GM18517 (cell line): ENCODE results near the gene MALT1.
"Not testable (repeated sequence)": the region's sequence is repeated elsewhere in the genome, so short reads cannot be mapped to it uniquely, and the experiment has no call there.

Experiments used
- ATAC-seq: cut with Tn5 transposase; IDR thresholded peaks from one replicate; pipeline ENCODE4 v1.9.1; 2021; ENCODE audit warnings: mild to moderate bottlenecking, moderate library complexity; ENCODE audit not compliant: unreplicated experiment

The MALT1 gene

DNA sequence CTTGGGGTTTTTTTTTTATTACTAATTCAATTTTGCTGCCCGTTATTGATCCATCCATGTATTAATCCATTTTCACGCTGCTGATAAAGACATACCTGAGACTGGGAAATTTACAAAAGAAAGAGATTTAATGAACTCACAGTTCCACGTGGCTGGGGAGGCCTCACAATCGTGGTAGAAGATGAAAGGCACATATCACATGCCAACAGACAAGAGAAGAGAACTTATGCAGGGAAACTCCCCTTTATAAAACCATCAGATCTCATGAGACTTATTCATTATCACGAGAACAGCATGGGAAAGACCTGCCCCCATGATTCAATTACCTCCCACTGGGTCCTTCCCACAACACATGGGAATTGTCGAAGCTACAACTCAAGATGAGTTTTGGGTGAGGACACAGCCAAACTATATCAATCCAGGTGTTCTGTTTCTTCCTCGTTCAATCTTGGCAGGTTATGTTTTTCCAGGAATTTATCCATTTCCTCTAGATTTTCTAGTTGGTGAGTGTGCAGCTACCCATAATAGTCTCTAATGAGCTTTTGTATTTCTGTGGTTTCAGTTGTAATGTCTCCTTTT lies 18.0 kb upstream of the MALT1 start:
- not testable (repeated sequence) for ATAC-seq

DNA sequence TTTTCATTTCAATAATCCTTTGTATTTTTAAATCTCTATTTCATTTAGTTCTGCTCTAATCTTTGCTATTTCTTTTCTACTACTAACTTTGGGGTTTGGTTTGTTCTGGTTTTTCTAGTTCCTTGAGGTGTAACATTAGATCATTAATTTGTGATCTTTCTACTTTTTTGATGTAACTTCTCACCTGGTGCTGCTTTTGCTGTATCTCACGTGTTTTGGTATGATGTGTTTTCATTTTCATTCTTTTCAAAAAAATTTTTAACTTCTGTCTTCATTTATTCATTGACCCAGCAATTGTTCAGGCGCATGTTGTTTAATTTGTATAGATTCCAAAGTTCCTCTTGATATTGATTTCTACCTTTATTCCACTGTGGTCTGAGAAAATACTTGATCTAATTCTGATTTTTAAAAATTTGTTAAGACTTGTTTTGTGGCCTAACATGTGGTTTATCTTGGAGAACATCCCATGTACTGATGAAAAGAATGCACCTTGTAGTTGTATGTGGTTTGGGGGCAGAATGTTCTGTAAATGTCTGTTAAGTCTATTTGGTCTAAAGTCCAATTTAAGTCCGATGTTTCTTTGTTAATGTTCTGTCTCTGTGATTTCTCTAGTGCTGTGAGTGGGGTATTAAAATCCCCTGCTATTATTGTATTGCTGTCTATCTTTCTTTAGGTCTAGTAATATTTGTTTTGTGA lies 17.3 kb upstream of the MALT1 start:
- no peak for ATAC-seq

DNA sequence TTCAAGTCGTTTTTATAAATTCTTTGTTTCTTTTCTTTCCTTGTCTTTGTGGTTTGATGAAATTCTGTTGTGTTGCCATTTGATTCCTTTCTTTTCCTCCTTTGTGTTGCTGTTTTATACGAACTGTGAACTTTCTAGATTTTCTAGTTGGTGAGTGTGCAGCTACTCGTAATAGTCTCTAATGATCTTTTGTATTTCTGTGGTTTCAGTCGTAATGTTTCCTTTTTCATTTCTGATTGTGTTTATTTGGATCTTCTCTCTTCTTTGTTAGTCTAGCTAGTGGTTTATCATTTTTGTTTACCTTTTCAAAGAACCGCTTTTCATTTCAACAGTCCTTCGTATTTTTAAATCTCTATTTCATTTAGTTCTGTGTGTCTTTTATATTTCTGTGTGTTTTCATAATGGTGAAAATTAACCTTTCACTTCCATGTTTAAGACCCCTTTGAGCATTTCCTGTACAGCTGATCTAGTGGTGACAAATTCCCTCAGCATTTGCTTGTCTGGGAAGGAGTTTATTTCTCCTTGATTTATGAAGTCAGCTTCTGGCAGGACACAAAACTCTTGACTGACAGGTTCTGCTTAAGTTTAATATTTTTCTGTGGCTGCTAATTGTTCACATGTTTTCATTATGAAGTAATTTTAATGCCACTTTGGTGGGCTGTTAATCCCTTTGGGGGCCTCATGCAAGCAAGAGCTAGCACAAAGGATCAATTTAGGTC lies 16.2 kb upstream of the MALT1 start:
- ATAC-seq = no peak

- no peak for ATAC-seq
Measured at GRCh38 chr18:58657081-58657480, 14.2 kb upstream of the MALT1 start.

DNA sequence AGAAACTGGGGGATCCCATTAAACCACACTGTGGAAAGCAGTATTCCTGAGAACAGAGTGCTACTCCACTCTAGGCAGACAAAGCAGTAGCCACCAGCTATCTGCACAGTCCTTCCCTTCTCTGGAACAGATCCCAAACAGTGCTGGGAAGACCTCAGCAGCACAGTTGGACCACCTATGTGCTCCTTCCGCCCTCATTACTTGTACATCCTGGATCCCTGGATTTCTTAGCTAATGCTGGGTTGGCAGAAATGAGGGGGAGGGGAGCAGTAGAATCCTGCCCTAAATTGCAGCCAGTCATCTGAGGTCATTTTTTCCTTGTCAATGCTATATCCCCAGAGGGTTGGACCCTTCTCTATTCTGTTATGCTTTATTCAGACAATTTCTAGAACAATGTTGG lies 13.8 kb upstream of the MALT1 start:
- ATAC-seq = no peak

GRCh38 chr18:58659691-58660090 lies 11.6 kb upstream of the MALT1 start:
- ATAC-seq = no peak

GRCh38 chr18:58660915-58661314 lies 10.3 kb upstream of the MALT1 start:
- no peak for ATAC-seq

DNA sequence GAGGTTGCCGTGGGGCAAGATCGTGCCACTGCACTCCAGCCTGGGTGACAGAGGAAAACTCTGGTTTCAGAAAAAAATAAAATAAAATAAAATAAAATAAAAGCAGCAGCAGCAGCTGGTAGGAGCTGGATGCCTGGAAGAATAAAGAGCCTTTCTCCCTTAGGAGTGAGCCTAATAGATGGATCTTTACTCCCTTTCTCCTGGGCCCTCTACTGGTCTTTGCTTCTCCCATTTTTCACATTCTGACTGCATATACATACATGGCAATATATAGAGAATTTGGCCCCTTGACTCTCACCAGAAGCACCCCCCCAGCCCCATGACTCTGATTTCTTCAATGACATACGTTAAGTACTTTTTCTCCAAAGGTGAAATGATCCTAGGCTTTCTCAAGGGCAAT lies 9.8 kb upstream of the MALT1 start:
- no peak for ATAC-seq

DNA sequence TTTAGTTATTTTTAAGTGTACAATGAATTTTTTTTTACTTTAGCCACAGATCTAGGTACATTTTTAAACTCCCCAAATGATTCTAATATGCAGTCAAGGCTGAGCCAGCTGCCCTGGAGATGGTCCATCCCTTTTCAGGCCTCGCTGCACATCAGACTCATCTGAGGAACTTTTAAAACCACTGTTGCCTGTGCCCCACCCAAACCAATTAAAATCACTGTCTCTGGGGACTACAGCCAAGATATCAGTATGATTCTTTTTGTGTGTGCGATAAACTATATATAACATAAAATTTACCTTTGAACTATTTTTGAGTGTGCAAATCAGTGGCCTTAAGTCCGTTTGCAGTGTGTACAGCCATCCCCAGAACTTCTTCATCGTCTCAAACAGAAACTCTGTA lies 9.1 kb upstream of the MALT1 start:
- ATAC-seq = no peak

- no peak for ATAC-seq
Measured at GRCh38 chr18:58666176-58666575, 5.1 kb upstream of the MALT1 start.

- ATAC-seq = no peak
Measured at GRCh38 chr18:58668211-58668610, 3.1 kb upstream of the MALT1 start.

- no peak for ATAC-seq
Measured at GRCh38 chr18:58668897-58669296, 2.4 kb upstream of the MALT1 start.

- no peak for ATAC-seq
Measured at GRCh38 chr18:58669731-58670378, 1.4 kb upstream of the MALT1 start.

DNA sequence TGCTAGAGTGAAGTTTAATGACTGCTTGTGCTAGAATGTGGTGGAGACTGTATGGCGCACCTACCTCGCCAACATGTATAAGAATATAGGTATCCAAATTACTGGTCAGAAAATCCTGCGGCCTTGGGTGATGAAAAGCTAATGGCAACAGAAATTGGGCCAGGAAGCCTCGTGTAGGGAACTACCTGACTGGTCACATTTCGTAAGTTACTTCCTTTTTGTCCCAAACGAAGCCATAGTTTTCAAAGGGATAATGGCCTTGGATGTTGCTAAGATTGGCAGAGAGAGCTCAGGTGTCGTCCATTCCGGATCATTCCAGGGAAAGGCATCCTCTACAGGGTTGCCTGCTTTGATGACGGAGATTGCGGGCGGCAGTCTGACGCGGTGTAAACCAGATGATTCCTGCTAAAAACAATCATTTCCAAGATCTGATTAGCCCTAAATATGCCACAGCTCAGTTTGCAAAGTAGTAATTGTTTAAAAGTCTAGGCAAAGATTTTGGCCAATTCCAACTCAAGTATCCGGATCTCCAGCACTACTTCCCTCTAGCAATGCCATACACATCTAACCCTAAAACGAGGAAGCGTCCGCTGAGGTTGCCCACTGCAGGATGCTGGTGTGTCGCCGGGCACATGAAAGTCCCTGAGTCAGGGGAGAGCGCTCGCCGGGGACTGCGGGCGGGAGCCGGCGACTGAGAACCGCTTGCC lies 708 bp upstream of the MALT1 start:
- ATAC-seq = peak; percentile 56

DNA sequence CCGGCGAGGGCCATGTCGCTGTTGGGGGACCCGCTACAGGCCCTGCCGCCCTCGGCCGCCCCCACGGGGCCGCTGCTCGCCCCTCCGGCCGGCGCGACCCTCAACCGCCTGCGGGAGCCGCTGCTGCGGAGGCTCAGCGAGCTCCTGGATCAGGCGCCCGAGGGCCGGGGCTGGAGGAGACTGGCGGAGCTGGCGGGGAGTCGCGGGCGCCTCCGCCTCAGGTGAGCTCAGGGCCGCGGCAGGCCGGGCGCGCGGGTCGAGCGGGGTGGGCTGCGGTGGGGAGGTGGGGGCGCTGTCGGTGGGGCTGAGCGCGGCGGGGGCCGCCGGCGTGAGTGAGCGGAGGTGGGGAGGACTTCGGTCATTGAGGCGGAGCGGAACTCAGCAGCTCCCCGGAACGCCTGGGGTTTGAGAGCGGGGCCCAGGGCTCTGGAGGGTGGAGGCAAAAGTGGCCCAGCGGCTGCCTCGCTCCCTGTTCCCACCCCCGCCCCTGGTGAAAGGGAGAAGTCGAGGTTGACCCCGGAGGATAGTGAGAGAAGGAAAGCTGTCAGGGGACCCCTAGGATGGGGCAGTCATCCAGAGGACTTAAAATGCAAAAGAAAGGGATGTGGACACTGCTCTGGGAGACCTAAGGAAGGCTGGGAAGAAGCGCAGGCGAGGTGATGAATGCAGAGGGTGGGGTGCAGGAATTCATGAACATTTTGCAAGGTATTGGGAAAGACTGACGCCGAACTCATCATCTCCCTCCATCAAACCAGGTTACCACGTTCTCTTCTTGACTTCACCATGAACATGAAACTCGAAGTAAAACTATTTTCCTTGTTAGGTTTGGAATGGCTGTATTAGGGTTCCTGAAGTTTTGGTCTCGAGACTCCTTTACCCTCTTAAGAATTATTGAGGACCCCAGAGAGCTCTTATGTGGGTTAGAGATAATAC lies 633 bp downstream of the MALT1 start:
- peak; percentile 1 for ATAC-seq

DNA sequence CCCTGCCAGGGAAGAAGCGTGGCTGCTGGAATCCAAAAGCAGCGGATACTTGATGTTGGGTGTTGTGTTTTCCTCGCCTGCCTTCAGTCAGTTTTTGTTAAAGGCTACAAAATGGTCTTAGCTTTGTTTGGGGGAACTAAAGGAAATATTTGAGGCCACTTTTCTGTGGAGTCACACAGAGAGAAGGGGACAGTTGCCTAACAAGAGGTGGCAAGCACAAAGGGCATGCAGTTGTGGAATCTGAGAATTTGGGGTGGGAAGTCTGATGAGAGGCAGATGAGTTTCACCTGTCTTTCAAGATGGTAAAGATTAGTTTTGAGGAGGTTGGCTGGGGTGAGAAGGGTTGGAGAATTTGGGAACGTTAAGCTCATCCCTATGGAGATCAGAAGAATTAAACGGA lies 2.9 kb downstream of the MALT1 start:
- no peak for ATAC-seq

- ATAC-seq = no peak
Measured at GRCh38 chr18:58674863-58675472, 3.7 kb downstream of the MALT1 start.

- ATAC-seq = no peak
Measured at GRCh38 chr18:58676270-58676669, 5.0 kb downstream of the MALT1 start.

DNA sequence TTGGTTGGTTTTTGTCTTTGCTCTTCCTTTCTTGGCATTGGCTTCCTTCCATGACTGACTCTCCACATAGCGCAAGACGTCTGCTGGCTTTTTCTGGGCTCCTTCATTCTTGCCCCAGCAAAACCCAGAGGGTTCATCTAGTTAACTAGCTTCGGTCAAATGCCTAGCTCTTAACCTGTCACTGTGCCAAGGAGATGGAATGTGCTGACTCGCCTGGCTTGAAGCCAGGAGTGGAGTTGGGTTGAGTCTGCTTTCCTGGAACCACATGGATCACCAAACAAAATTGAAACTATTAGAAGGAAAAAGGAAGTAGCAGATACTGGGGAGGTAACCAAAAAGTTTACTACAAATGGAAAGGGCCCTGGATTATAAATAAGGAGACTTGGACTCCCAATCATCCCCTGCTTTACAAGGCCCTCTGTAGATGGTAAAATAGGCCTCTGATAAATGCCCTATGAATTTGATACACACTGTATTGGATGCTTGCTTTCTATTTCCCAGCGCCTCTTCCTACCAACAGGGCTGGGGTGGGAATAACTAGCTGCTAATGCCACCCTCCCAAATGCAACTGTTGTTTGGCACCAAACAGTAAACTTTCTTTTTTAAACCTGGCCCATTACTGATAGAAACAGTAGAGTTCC lies 11.3 kb downstream of the MALT1 start:
- ATAC-seq = no peak
